NCI-H774 (cell line): ENCODE measurements around the gene RALA.
A peak's percentile ranks its signal among the peaks of the same experiment; 100 is the strongest.
"Not testable (repeated sequence)": the region's sequence is repeated elsewhere in the genome, so short reads cannot be mapped to it uniquely, and the experiment has no call there.

ENCODE experiments used
- DNase-seq: peaks from one replicate; lab custom pipeline; 2025; lab: John Stamatoyannopoulos, UW

RALA gene

GRCh38 chr7:39683216-39683845 lies 60.0 kb downstream of the RALA start:
- no peak for DNase-seq

GRCh38 chr7:39686261-39686924 lies 63.0 kb downstream of the RALA start:
- DNase-seq, result no peak

- DNase-seq, result no peak
These were observed 65.5 kb downstream of the RALA start for GRCh38 chr7:39688611-39689480.

GRCh38 chr7:39691821-39692220 lies 68.4 kb downstream of the RALA start:
- no peak for DNase-seq

- DNase-seq, result not testable (repeated sequence)
These were observed 69.7 kb downstream of the RALA start for GRCh38 chr7:39693086-39693485.

GRCh38 chr7:39693812-39694211 lies 70.4 kb downstream of the RALA start:
- no peak for DNase-seq

- no peak for DNase-seq
These were observed 72.6 kb downstream of the RALA start for GRCh38 chr7:39695852-39696586.

GRCh38 chr7:39696631-39697030 lies 73.3 kb downstream of the RALA start:
- no peak for DNase-seq

- no peak for DNase-seq
These were observed 74.1 kb downstream of the RALA start for GRCh38 chr7:39697483-39697882.

GRCh38 chr7:39700165-39700564 lies 76.8 kb downstream of the RALA start:
- no peak for DNase-seq

GRCh38 chr7:39700932-39701331 lies 77.6 kb downstream of the RALA start:
- no peak for DNase-seq

- no peak for DNase-seq
These were observed 78.8 kb downstream of the RALA start for GRCh38 chr7:39702133-39702532.

GRCh38 chr7:39703144-39703543 lies 79.8 kb downstream of the RALA start:
- no peak for DNase-seq

GRCh38 chr7:39709029-39709428 lies 85.7 kb downstream of the RALA start:
- DNase-seq, result no peak

- no peak for DNase-seq
These were observed 86.5 kb downstream of the RALA start for GRCh38 chr7:39709768-39710311.

GRCh38 chr7:39712751-39713150 lies 89.4 kb downstream of the RALA start:
- peak; percentile 10 for DNase-seq

GRCh38 chr7:39714447-39715091 lies 91.2 kb downstream of the RALA start:
- no peak for DNase-seq

GRCh38 chr7:39720586-39720985 lies 97.2 kb downstream of the RALA start:
- peak; percentile 79 for DNase-seq

GRCh38 chr7:39721345-39721744 lies 98.0 kb downstream of the RALA start:
- DNase-seq, result no peak

GRCh38 chr7:39721919-39722597 lies 98.7 kb downstream of the RALA start:
- no peak for DNase-seq
